ENCODE data around the gene ZCCHC18.

- no peak for TF ChIP-seq CTCF (IDR thresholded peaks at IDR 0.05)
- TF ChIP-seq EZH2 (IDR thresholded peaks at IDR 0.05; ENCODE audit: borderline replicate concordance, insufficient read depth, low read depth, low read length, poor library complexity, severe bottlenecking): no peak
Observed at GRCh38 chrX:104104676-104105075, 7.6 kb upstream of the ZCCHC18 start.
